GM12892 (cell line): ENCODE data around the gene UBFD1.

Experiments
- POLR2A ChIP-seq: IDR thresholded peaks from 2 replicates; pipeline ENCODE4 v1.6.1; 2011; ENCODE audit warnings: low read depth, low read length, control low read depth
- POLR2AphosphoS5 ChIP-seq: IDR thresholded peaks from 2 replicates; pipeline ENCODE4 v1.6.1; 2011; ENCODE audit warnings: low read depth, low read length, control low read depth
- TAF1 ChIP-seq: IDR thresholded peaks from 2 replicates; pipeline ENCODE4 v1.6.1; 2011; ENCODE audit warnings: low read depth, mild to moderate bottlenecking, control low read depth, low read length, borderline replicate concordance

DNA sequence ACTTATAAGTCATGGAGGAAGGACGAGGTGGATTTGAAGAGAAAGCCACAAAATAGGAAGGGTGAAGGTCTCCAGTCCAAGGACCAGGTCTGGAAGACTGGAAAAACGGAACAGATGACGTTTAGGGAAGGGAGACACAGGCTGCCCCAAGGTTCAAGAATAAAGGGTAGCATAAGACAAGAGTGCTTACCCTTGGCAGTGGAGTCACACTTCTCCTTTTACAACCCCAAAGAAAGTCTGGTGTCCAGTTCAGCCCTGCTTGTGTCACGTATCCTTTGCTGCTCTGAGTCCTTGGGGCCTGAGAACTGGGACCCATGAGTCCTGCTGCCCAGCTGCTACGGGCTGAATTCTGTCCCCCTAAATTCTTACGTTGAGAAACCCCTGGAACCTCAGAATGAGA is 34.2 kb upstream of the UBFD1 start:
- TF ChIP-seq TAF1: no peak
- TF ChIP-seq POLR2A: no peak
- no peak for TF ChIP-seq POLR2AphosphoS5
